HG02852 (cell line): ENCODE data around the gene TBC1D10B.
"Not testable (repeated sequence)": the region's sequence is repeated elsewhere in the genome, so short reads cannot be mapped to it uniquely, and the experiment has no call there.

ENCODE experiments used
- ATAC-seq: cut with Tn5 transposase; IDR thresholded peaks from one replicate; pipeline ENCODE4 v1.9.1; 2021; ENCODE audit warnings: mild to moderate bottlenecking, moderate library complexity; ENCODE audit not compliant: unreplicated experiment

The TBC1D10B gene

DNA sequence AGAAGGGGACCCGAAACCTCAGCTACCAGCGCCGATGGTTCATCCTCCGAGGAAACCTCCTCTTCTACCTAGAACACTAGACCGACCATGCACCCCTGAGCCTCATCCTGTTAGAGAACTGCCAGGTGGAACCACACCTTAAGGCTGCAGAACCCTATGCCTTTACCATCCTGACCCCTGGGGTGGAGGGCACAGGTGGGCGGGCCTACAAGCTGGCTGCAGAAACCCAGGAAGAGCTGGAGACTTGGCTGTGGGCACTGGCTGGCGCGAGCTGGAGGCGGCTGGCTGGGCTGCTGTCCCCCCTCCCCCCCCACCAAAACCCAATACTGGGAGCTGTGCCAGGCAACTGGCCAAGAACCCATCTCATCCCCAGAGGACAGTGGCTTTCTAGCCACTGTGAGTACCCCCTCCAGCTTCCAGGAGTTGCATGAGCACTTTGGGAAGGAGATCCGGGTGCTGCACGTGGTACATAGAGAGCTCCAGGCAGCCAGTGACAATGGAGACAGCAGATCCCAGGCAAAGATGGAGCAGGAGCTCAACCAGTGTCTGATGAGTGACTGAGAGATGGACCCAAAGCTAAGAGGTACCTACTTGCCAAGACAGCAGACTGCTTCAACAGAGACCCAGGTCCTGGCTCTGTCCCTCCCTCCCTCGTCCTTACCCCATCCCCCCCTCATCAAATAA is 13.8 kb downstream of the TBC1D10B start:
- no peak for ATAC-seq

DNA sequence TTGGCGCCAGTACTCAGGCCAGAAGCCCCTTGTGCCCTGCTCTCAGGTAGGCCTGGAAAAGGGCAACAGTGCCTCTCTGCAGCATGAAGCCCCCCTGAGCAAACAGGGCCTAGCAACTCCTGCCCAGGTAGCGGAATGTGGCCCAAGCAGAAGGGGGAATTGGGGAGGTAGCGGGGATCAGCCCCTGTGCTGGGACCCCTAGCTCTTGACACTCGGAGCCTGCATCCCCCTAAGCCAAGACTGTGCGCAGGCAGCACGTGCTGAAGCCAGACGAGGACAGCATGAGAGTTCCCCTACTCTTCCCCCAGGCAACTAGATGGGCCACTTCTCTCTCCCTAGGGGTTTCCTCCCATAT is 14.4 kb downstream of the TBC1D10B start:
- no peak for ATAC-seq

DNA sequence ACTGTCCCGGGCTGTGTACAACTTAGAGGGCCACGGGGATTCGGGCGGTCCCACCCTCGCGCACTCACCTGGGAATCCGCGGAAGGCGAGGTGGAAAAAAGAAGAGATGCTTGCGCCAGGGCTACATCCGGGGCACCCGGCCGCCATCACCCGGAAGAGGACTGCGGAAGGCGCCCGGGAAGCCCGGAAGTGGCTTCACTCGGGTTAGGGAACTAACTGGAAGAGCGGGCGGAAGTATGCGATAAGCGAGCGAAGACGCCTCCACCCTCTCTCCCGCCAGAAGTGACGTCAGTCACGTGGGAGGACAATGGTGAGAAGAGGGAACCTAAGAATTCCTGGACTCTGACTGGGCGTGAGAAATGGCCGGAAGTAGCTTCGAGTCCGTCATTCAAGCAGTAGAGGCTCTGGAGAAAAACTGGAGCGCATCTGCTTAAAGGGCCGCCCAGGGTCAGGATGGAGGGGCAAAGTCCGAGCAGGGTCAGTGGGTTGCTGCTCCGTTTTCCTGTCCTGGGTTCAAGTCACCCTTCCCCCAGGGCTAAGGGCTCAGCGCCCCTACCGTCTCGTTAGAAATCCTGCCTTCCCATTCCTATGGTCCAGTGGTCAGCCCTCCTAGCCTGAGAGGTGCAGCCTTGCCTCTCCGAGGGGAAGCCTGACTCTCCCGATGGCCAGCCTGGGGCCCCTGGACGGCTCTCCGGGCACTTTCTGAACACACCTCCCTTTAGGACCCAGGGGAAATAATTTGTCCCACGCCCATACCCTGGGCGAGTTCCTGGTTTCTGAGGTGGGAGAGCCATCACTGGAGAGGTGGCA is 14.9 kb downstream of the TBC1D10B start, which contains the start of gene CD2BP2:
TSS of gene CD2BP2 (minus strand) at position 165 of the 810 bp plus-strand sequence. CDS start 627 bp downstream, outside the sequence.
- peak; percentile 61 for ATAC-seq

DNA sequence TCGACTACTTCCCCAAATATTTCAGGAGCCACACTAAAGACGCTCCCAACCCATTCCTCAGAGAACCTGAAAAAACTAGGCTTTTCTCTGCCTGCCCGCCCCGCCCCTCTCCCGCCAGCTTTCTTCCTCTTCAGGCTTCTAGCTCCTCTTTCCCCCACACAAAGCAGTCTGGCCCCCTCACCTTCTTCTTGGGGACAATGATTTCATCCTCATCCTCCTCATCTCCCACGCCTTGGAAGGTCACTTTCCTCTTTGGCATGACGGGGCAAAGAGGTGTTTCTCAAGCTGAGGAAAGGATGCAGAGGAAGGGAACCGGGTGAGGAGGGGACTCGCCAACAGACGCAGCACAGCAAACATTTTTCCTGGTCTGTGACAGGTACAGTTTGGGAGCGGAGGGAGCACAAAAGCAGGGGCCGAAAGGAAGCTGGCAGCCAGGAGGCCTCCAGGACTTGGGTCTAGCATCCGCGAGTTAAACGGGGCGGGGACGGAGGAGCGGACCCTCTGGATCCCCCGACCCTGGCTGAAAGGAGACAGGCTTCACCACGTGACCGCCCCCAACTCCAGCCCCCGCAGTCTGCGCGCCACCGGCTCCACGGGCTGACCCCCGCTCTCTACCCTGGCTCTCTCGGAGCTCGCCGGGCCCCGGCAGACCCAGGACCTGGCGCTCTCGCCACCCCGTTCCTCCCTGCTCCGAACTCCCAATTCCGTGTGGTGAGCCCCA is 15.7 kb downstream of the TBC1D10B start:
- peak; percentile 2 for ATAC-seq

DNA sequence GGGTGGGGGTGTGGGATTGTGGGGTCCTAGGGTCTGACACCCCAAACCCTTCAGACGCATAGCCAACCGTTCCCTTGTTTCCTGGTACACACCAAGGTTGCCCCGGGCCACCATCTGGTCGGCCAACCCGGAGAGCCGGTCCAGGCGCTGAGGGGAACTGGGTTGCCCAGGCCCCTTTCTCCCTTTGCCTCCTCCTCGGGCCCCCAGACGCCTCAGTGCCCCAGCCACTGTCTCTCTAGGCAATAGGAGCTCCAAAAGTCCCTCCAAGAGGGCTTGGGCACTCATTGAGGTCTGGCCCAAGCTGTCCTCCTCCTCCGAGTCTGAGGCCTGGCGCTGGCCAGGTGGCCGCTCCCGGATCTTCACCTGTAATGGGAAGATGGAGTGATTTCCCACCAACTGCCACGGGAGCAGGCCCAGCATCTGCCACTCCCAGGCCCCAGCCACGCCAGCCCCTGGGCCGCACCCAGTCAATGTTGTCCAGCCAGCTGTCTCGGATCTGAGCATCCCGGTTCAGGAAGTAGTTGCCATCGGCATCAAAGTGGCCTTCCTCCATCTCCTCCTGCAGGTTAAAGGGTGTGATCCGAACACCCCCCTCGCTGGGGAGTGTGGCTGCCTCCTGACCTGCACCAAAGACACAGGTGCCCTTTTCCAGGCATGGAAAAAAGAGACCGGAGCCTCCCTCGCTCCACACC is 16.7 kb downstream of the TBC1D10B start:
- no peak for ATAC-seq

DNA sequence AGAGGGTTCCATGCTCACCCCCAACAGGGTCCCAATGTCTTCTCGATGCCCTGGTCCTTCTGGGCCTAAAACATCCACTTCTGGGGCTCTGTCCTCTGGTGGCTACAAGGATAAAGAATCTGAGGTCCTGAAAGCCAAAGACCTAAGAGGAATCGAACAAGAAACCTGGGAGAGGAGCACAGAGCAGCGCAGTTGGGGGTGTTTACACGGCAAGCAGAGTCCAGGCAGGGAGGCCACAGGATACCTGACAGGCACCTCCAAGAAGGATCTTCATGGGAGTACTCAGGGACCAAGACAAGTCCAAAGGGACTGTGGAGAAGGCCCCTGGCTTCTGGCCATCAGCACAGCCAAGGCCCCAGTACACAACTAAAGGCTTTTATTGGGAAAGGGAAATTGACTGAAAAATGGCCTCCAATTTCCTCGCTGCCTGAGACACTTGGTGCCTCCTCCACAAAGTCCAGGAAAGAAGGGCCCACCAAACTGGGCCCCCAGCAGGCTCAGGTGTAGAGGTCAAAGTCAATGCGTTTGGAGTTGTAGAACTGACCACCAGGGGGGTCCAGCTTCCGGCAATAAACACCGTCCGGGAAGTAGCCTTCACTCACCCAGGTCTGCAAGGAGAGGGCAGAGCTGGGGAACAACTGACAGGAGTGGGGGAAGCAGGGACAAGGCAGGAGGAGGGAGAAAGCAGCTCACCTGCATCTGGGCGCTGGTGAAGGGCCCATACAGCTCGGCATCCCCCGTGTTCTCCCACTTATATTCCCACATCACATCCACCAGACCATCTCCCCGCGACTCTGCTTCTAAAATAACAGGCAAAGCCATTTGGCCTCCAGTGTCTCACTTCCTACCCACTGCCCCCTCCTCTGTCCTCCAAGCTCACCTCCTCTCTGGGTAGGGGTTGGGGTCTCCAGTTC is 17.5 kb downstream of the TBC1D10B start:
- no peak for ATAC-seq

DNA sequence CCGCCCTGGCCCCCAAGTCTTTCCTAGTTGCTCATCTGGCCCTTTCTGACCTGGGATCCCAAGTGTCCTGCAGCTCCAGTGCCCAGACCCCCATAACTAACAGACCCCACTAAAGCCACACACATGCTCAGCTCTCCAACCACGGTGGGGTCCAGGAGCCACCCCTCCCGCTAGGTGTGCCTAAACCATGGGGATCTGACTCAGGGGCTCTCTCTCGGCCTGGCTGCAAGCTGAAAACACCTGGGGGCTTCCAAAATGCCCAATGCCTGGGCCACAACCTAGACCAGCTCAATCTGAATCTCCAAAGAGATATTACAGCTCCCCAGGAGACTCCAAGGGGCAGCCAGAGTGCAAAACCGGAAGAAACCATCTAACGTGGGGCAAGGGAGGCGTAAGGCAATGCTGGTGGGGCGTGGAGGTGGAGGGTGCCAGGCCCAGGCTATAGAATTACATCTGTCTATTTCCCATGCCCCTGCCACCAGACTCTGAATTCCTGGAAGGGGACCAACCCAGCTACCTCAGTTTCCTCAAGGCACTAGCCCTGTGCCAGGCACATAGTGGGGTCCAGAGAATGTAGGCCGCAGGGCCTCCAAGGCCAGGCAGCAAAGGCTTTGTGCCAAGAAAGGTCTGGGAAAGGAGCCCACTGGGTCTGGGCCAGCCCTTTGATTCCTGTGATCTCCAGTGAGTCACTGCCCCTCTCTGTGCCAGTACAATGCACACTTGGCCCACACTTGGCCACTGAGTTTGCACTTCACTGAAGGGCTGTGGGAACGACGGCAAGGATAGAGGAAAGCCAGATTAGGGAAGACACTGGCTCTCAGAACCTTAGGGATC is 18.5 kb downstream of the TBC1D10B start:
- ATAC-seq = no peak

DNA sequence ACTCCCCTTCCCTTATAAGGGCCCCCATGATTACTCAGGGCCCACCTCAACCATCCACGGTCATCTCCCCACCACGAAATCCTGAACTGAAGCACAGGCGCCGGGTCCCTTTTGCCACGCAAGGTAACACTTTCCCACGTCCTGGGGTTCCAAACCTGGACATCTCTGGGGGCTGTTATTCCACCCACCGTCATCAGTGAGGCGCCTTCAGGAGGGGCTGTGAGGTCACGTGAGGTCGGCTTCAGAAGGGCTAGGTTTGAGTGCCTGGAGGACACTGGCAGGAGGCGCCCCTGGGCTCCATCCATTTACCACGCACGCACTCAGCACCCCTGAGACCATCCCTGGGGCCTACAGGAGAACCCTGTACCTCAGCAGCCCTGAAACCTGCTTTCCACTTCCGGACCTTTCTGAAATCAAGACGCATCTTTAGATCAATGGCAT is 19.3 kb downstream of the TBC1D10B start:
- no peak for ATAC-seq

DNA sequence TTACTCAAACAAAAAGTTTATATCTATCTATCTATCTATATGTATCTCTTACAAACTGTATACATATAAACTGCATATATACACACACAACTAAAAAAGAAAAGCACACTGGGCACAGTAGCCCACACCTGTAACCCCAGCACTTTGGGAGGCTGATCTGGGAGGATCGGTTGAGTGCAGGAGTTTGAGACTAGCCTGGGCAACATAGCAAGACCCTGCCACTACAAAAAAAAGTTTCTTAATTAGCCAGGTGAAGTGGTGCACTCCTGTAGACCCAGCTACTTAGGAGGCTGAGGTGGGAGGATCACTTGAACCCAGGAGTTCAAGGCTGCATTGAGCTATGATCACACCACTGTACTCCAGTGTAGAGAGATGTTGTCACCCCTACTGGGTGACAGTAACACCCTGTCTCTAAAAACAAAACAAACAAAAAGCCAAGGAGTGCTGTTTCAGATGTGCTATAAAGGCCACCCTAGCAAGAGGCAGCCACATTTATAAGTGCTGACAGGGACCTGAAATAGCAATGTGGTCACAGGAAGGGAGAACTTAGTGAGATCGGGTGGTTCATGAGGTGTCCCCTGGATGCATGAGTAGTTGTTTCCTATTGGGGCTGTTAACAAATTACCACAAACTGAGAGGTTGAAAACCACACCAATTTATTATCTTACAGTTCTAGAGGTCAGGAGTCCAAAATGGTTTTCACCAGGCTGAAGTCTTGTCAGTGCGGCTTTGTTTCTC is 20.0 kb downstream of the TBC1D10B start:
- peak; percentile 52 for ATAC-seq

DNA sequence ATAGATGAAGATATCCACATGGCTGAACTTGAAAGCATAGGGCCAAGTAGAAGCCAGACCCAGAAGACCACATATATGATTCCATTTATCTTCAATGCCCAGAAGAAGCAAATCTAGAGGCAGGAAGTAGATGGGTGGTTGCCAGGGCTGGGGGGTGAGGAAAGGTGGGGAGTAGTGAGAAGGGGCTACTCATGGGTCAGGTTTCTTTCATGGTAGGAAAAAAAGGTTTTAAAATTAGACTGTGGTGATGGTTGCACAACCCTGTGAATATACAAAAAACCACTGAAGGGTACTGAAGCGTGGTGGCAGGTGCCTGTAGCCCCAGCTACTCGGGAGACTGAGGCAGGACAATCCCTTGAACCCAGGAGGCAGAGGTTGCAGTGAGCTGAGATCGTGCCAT is 20.6 kb downstream of the TBC1D10B start:
- no peak for ATAC-seq

DNA sequence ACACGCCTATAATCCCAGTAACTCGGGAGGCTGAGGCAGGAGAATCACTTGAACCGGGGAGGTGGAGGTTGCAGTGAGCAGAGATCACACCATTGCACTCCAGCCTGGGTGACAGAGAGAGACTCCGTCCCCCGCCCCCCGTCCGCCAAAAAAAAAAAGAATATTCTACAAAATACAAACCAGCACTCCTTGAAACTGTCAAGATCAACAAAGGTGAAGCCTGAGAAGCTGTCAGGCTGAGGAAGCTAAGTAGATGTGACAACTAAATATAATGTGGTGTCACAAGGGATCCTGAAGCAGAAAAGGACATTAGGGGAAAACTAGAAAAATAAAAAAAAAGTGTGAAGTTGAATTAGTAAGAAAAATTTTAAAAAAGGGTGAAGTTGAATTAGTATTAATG is 21.4 kb downstream of the TBC1D10B start:
- no peak for ATAC-seq

DNA sequence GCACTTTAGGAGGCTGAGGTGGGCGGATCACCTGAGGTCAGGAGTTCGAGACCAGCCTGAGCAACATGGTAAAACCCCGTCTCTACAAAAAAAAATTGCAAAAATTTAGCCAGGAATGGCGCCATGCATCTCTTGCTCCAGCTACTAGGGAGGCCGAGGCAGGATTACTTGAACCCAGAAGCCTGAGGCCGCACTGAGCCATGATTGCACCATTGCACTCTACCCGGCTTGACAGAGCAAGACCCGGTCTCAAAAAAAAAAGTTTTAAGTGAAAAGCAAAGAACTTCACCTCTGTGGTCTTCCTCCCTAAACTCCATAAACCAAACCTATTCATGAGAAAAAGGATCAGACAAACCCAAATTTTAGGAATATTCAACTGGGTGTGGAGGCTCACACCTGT is 22.2 kb downstream of the TBC1D10B start:
- no peak for ATAC-seq

DNA sequence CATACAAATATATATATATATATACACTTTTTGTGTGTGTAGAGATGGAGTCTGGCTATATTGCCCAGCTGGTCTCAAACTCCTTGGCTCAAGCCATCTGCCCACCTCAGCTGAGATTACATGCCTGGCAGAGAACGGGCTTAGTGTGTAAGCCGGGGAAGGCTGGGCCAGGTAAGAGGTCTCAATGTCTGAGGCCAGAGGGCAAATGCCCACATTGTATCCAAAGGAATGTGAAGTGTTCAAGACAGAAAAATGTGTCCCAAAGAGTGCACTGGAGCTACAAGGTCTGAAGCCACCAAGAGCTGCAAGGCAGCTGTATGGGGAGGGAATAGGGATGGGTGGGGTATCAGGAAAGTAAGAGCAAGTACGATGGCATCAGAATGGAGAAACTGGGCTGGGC is 24.0 kb downstream of the TBC1D10B start:
- no peak for ATAC-seq

DNA sequence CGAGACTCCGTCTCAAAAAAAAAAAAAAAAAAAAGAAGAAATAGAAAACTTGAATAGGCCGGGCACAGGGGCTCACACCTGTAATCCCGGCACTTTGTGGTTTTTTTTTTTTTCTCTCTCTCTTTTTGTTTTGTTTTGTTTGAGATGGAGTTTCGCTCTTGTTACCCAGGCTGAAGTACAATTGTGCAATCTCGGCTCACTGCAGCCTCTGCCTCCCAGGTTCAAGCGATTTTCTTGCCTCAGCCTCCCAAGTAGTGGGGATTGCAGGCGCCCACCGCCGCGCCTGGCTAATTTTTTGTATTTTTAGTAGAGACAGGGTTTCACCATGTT is 26.8 kb downstream of the TBC1D10B start:
- not testable (repeated sequence) for ATAC-seq

DNA sequence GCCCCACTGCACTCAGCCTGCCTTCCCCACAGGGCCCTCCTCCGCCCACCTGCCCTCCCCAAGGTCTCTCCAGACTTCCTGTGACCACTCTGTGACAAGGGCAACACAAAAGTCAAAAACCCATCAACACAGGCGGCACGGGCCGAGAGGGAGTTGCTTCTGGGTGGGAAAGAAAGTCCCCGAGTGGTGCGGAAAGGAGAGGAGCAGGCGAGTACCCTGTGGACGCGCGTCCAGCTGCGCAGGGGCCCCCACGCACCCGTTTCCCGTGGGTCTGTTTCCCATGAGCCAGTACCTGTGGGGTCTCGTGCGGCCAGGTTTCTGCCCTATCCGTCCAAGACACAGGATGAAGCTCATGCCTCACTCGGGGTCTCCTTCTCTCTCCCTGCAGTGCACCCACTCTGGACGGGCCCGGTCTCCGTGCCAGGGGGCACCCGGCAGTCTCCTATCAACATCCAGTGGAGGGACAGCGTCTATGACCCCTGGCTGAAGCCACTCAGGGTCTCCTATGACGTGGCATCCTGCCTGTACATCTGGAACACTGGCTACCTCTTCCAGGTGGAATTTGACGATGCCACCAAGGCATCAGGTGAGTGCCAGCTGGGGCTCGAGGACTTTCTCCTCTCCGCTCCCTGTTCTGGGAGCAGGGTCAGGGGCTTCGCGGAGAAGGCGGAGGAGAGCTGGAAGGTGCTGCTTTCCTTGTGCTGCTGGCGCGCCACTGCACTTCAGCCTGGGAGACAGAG is 27.4 kb downstream of the TBC1D10B start:
- no peak for ATAC-seq

DNA sequence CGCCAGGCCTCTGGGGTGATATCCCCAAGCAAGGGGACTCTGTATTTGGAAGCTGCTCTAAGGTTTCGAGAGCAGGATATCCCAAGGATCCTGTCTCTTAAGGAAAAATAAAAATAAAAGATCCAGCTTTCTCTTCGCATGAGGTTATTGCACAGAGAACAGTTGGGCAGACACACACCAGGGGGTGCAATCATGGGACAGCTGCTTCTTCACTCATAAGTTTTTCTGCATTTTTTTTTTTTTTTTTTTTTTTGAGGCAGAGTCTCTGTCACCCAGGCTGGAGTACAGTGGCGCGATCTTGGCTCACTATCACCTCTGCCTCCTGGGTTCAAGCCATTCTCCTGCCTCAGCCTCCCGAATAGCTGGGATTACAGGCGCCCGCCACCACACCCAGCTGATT is 28.3 kb downstream of the TBC1D10B start:
- ATAC-seq = not testable (repeated sequence)

DNA sequence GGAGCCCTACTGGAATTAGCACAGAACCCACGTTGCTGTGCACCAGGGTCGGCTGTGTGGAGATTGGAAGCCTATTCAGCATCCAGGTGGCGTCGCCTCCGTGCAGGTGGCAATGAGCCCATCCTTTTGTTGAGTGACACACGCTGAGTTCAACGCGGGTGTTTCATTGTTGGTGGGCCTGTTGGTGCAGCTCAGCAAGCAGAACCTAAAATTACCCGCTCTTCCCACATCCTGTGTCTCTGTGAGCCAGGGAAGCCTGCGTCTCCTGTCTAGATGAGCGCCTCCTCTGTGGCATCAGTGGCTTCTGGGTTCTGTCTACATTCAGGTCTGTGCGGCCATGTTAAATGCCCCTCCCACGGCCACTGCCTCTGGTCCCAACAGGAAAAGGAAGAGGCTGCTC is 29.7 kb downstream of the TBC1D10B start:
- no peak for ATAC-seq

DNA sequence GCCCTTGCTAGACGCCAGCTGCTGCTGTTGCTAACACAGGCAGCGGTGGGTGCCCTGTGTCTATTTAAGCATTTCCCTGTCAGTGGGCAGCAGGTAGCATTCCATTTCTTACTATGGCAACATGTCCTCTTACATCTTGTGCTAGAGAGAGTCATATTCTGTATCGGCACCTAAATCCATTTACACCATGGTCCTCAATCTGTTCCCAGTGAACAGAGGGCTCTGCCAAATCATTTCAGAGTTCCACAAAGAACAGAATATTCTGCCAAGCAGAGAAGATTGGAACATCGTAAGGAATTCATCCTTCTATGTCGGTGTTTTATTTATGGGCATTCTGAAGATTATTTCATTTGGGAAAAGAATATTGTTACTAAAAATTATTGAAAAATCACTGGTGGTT is 31.6 kb downstream of the TBC1D10B start:
- ATAC-seq = not testable (repeated sequence)
